Measurements from ENCODE around the gene ATOH1. TPM values are rescaled to one million over a fixed set of nuclear protein-coding genes. Genes with fewer than 3 reads are reported as not detected.

ATOH1 gene
- total RNA-seq, 2 experiments from 2014 or later: not detected

- no peak for TF ChIP-seq CTCF (IDR thresholded peaks at IDR 0.05)
- POLR2A ChIA-PET: no interaction called here
- ATAC-seq: no peak
- CTCF ChIA-PET: interaction anchor here (1.4 kb wide), 1 partner anchor 8 kb away, joined by 3 read pairs; no protein-coding TSS in a partner anchor
- Mint-ChIP-seq H3K27ac (no peak overlapping the region), H3K9me3 (no peaks in the 10 kb centered on the region), H3K4me3 (no peak overlapping the region), H3K4me1 (ENCODE audit: low read depth) (no peaks in the 10 kb centered on the region), H3K27me3 (no peaks in the 10 kb centered on the region), H3K36me3 (ENCODE audit: low read depth) (no peaks in the 10 kb centered on the region)
- intact Hi-C loops (cut with micrococcal nuclease): no loop called here
- no peak for DNase-seq
These were observed 39.8 kb upstream of the ATOH1 start for GRCh38 chr4:93788712-93789111.

- peak; percentile 75 for TF ChIP-seq CTCF (IDR thresholded peaks at IDR 0.05)
- Mint-ChIP-seq H3K4me1 (ENCODE audit: low read depth) (no peaks in the 10 kb centered on the region), H3K27ac (no peak overlapping the region), H3K4me3 (no peak overlapping the region), H3K27me3 (no peaks in the 10 kb centered on the region), H3K9me3 (no peaks in the 10 kb centered on the region), H3K36me3 (ENCODE audit: low read depth) (no peaks in the 10 kb centered on the region)
- CTCF ChIA-PET: interaction anchor here (1.3 kb wide), 1 partner anchor 335 kb away, joined by 3 read pairs; no protein-coding TSS in a partner anchor
- POLR2A ChIA-PET: interaction anchor here (0.9 kb wide), 1 partner anchor 388 kb away, joined by 4 read pairs; no protein-coding TSS in a partner anchor
- no peak for ATAC-seq
- intact Hi-C loops (cut with micrococcal nuclease): loop anchor here (5.0 to 10.0 kb wide), 2 partner anchors 341 to 603 kb away; no protein-coding TSS in a partner anchor
- peak; percentile 53 for DNase-seq
These were observed 36.9 kb upstream of the ATOH1 start for GRCh38 chr4:93791570-93792195.

- no peaks in the 10 kb centered on the region for H3K4me1 Mint-ChIP-seq (ENCODE audit: low read depth)
- POLR2A ChIA-PET: no interaction called here
These were observed 26.5 kb upstream of the ATOH1 start for GRCh38 chr4:93802045-93802444.

GRCh38 chr4:93809773-93810172 lies 18.8 kb upstream of the ATOH1 start:
- intact Hi-C loops (cut with micrococcal nuclease): no loop called here
- no peak for DNase-seq

More at GRCh38 chr4:93802045-93802444, 26.5 kb upstream of the ATOH1 start:
- ATAC-seq: no peak
- no peak overlapping the region for H3K27ac Mint-ChIP-seq
- intact Hi-C loops (cut with micrococcal nuclease): no loop called here
- no peak for DNase-seq
- TF ChIP-seq CTCF (IDR thresholded peaks at IDR 0.05): no peak
- no peaks in the 10 kb centered on the region for H3K36me3 Mint-ChIP-seq (ENCODE audit: low read depth)
- CTCF ChIA-PET: no interaction called here
- H3K9me3 Mint-ChIP-seq: no peaks in the 10 kb centered on the region
- no peak overlapping the region for H3K4me3 Mint-ChIP-seq
- H3K27me3 Mint-ChIP-seq: no peaks in the 10 kb centered on the region

More at GRCh38 chr4:93809773-93810172, 18.8 kb upstream of the ATOH1 start:
- CTCF ChIA-PET: no interaction called here
- no peak for ATAC-seq
- Mint-ChIP-seq H3K4me1 (ENCODE audit: low read depth) (no peaks in the 10 kb centered on the region), H3K27ac (no peak overlapping the region), H3K36me3 (ENCODE audit: low read depth) (no peaks in the 10 kb centered on the region), H3K27me3 (peaks cover 1% of the 10 kb centered on the region), H3K9me3 (no peaks in the 10 kb centered on the region), H3K4me3 (no peak overlapping the region)
- TF ChIP-seq CTCF (IDR thresholded peaks at IDR 0.05): no peak
- POLR2A ChIA-PET: no interaction called here

Measured in activated CD8-positive, alpha-beta T cell treated with anti-CD3 and anti-CD28 coated beads for 36 hours (primary cell).